Activated CD8-positive, alpha-beta memory T cell treated with anti-CD3 and anti-CD28 coated beads for 36 hours (primary cell): ENCODE measurements around the gene NEMF. TPM values are rescaled to one million over a fixed set of nuclear protein-coding genes. Genes with fewer than 3 reads are reported as not detected.

Experiments used
- CTCF ChIA-PET: fragments of 350-600 bp; sonication (Branson Sonifier 250); formaldehyde crosslinking; loops from one replicate; lab custom pipeline; 2021; ENCODE audit warnings: antibody characterized with exemption; lab: Charles Lee
- POLR2A ChIA-PET: fragments of 350-600 bp; sonication (Branson Sonifier 250); formaldehyde crosslinking; loops from one replicate; lab custom pipeline; 2021; ENCODE audit warnings: antibody characterized with exemption; lab: Charles Lee
- total RNA-seq, 2 experiments: library from RNA; stranded (reverse); gene quantifications; one replicate each; pipeline ENCODE4 v1.2.3, GENCODE V29; 2021

NEMF gene, protein sequence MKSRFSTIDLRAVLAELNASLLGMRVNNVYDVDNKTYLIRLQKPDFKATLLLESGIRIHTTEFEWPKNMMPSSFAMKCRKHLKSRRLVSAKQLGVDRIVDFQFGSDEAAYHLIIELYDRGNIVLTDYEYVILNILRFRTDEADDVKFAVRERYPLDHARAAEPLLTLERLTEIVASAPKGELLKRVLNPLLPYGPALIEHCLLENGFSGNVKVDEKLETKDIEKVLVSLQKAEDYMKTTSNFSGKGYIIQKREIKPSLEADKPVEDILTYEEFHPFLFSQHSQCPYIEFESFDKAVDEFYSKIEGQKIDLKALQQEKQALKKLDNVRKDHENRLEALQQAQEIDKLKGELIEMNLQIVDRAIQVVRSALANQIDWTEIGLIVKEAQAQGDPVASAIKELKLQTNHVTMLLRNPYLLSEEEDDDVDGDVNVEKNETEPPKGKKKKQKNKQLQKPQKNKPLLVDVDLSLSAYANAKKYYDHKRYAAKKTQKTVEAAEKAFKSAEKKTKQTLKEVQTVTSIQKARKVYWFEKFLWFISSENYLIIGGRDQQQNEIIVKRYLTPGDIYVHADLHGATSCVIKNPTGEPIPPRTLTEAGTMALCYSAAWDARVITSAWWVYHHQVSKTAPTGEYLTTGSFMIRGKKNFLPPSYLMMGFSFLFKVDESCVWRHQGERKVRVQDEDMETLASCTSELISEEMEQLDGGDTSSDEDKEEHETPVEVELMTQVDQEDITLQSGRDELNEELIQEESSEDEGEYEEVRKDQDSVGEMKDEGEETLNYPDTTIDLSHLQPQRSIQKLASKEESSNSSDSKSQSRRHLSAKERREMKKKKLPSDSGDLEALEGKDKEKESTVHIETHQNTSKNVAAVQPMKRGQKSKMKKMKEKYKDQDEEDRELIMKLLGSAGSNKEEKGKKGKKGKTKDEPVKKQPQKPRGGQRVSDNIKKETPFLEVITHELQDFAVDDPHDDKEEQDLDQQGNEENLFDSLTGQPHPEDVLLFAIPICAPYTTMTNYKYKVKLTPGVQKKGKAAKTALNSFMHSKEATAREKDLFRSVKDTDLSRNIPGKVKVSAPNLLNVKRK
- 10 to 100 TPM; 73.3 to 74.7 TPM for total RNA-seq

DNA sequence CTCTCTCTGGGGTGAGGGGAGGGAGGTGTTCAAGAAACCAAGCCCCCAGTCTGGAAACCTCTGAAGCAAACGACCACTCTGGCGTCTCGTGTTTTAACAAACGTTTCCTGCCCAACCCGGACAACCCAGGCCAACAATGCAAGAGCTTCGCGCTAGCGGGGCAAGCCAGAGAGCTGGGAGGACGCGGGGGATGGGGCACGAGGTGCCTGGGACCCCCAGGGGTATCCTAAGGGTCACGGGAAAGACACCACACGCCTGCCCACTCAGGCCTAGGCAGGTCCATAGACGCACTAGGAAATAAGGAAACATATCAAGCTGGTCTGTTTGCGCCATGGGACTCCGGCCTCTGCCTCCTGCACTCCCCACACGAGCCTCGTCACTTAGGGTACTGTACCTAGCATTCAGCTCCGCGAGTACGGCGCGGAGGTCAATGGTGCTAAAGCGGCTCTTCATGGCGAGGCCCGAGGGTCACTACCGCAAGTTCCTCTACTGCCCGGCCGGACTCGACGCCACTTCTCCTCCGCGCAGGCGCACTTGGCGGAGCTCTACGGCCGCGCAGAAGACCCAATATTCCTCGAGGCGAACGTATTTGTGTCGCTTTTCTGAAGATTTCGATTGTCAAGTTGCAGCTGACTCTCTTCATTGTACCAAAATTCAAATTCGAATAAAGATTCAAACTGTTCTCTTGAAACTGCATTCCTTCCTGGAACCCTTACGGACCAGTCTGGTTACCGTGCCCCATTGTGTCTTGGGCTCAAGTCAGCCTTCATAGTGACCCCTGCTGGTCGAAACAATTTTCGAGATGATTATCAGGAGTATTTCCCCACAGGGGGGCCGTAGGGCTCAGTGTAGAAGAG, at the start of gene NEMF:
Gene NEMF, minus strand, starts transcription at position 488 of the 857 bp plus-strand sequence. Its CDS starts 35 bp downstream, at position 453.
- CTCF ChIA-PET, result interaction anchor here (0.7 to 3.8 kb wide), 21 partner anchors 9 to 283 kb away, joined by 3 to 35 read pairs (median 4); partner anchors contain the start of gene KLHDC2
- POLR2A ChIA-PET, result interaction anchor here (0.5 to 2.6 kb wide), 11 partner anchors 8 to 679 kb away, joined by 3 to 9 read pairs (median 4); partner anchors contain the start of gene VCPKMT

DNA sequence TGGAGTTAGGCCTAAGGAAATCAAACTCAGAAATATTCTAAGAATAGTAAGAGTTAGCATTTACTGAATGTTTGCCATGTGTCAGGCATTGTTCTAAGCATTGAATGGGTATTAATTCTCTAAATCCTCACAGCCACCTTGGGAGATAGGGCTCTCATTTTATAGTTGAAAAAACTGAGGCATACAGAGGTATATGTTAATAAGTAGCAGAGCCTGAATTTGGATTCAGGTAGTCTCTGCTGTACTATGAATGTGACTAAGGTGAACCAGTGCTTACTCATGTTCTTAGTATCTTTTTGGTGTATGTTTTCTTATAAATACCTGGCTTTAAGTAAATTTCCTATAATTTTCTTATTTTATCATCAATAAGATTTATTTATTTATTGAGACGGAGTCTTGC, 48.4 kb upstream of the NEMF start:
- ChIA-PET CTCF (interaction anchor here (1.6 kb wide), 1 partner anchor 99 kb away, joined by 4 read pairs; no protein-coding TSS in a partner anchor), POLR2A (interaction anchor here (1.2 to 2.2 kb wide), 2 partner anchors 38 to 70 kb away, joined by 3 to 34 read pairs; no protein-coding TSS in a partner anchor)

DNA sequence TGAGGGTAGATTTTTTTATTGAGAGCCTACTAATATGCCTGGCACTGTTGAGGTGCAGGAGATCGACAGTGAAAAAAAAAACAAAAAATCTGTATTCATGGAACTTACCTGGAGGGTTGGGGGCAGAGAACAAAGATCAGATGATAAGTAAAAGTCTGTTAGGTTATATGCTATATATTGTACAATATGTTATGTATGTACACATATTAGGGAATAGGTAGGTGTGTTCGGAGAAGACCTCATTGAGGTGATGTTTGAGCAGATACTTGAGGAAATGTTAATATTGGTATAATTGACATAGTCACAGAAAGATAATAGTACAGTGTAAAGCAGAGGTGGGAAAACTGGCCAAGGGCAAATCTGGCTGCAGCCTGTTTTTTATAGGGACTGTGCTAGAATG, 45.9 kb upstream of the NEMF start:
- ChIA-PET POLR2A (interaction anchor here (0.6 to 2.2 kb wide), 13 partner anchors 30 to 335 kb away, joined by 3 to 72 read pairs (median 6); partner anchors contain the start of genes MGAT2 and RPL36AL), CTCF (interaction anchor here (0.8 to 1.8 kb wide), 4 partner anchors 36 to 140 kb away, joined by 3 to 7 read pairs (median 4); no protein-coding TSS in a partner anchor)

DNA sequence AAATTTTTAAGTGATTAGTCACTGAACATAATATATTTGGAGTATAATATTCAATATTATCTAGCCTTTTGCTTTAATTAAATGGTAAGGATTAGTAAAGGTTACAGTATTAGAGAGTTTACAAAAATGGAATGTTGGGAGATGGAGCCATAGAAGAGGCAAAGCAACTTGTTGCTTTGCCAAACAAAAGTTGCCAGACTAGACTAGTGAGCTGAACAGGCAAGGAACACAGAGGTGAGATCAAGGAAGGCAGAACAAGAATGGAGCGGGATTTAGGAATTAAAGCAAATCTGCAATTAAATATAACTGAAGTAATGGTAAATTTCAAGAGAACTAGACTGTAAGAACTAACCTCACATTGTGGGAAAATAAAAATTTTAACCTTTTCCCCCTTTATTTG, 45.4 kb upstream of the NEMF start:
- POLR2A ChIA-PET, result interaction anchor here (0.6 to 1.5 kb wide), 7 partner anchors 30 to 278 kb away, joined by 3 to 16 read pairs (median 4); partner anchors contain the start of genes MGAT2 and RPL36AL

DNA sequence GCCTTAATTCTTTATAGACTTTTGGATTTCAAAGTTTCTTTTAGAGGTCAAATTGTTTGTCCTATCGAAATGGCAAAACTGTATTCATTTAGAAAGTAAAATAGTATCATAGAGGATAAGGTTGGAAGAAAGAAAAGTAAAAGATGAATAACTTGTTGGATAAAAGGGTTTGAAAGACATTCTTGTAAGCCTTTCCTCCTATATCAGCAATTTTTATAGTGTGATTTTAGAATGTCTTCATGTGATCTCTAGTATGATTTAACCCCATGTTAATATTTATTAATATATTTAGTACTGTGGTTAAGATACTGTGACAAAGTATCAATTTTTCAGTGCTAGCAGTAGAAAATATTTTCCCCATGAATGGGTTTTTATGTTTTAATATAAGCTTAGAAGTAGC, 44.8 kb upstream of the NEMF start:
- CTCF ChIA-PET, result no interaction called here
- POLR2A ChIA-PET, result interaction anchor here (0.6 to 1.5 kb wide), 7 partner anchors 29 to 277 kb away, joined by 3 to 16 read pairs (median 4); partner anchors contain the start of genes MGAT2 and RPL36AL

More for the DNA sequence above, 45.4 kb upstream of the NEMF start:
- CTCF ChIA-PET, result interaction anchor here (0.8 kb wide), 1 partner anchor 35 kb away, joined by 3 read pairs; no protein-coding TSS in a partner anchor

DNA sequence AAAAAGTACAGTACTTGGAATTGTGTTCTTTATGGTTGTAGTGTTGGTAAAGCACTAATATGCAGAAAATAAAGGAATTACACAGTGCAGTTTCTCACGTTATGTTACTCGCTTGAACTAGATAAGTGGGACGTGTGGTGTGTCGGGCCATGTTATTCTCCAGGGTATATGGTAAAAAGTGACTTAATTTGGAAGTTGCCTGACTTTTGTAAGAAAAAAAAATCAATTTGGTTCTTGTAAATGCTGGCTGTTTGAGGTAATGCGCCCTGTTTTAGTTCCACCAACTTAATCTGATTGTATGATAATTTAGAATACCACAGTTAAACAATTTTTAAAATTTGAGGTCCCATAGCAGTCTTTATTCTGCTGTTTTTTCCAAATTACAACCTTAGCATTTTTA, 44.4 kb upstream of the NEMF start:
- POLR2A ChIA-PET, result interaction anchor here (1.0 to 1.5 kb wide), 5 partner anchors 33 to 277 kb away, joined by 3 to 16 read pairs (median 4); partner anchors contain the start of genes MGAT2 and RPL36AL
- CTCF ChIA-PET, result no interaction called here

DNA sequence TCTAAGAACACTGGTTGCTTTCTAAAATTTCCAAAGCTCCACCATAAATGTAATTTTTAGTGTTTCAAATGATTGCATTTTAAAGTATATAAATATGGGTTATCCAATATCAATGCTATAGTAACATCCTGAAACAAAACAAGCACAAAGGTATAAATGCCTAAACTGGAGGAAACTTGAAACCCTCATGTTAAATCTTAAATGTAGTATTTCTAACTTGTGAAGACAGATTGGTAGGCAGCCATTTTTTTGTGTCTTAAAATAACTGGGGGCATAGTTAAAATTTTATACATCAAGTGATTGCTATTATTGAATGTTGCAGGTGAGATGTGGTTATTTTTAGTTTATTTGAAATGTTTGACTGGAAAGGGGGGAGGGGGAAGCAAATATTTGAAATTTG, 43.7 kb upstream of the NEMF start:
- CTCF ChIA-PET, result interaction anchor here (0.9 to 1.8 kb wide), 4 partner anchors 30 to 143 kb away, joined by 3 to 10 read pairs (median 4); no protein-coding TSS in a partner anchor
- POLR2A ChIA-PET, result interaction anchor here (0.8 to 1.8 kb wide), 10 partner anchors 28 to 311 kb away, joined by 3 to 35 read pairs (median 5); no protein-coding TSS in a partner anchor

DNA sequence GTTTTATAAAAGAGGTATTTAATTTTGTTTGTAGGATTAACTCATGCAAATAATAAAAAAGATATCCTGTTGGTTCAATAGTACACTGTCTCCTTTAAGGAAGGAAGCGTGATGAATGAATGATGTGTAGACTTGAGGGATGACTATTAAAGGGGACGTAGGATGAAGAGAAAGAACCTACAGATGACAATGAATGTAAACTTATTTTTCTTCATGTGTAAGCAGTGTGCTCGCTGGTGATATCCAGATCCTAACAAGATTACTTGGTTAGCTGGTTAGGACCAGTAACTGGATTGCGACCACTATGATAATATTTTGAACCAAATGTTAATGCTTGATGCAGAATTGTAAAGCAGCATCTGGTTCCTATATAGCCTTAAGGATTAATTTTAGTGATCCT, 42.9 kb upstream of the NEMF start:
- ChIA-PET POLR2A (interaction anchor here (1.0 to 1.8 kb wide), 9 partner anchors 27 to 187 kb away, joined by 3 to 35 read pairs (median 5); no protein-coding TSS in a partner anchor), CTCF (interaction anchor here (0.9 to 1.8 kb wide), 5 partner anchors 30 to 144 kb away, joined by 3 to 10 read pairs (median 3); no protein-coding TSS in a partner anchor)

DNA sequence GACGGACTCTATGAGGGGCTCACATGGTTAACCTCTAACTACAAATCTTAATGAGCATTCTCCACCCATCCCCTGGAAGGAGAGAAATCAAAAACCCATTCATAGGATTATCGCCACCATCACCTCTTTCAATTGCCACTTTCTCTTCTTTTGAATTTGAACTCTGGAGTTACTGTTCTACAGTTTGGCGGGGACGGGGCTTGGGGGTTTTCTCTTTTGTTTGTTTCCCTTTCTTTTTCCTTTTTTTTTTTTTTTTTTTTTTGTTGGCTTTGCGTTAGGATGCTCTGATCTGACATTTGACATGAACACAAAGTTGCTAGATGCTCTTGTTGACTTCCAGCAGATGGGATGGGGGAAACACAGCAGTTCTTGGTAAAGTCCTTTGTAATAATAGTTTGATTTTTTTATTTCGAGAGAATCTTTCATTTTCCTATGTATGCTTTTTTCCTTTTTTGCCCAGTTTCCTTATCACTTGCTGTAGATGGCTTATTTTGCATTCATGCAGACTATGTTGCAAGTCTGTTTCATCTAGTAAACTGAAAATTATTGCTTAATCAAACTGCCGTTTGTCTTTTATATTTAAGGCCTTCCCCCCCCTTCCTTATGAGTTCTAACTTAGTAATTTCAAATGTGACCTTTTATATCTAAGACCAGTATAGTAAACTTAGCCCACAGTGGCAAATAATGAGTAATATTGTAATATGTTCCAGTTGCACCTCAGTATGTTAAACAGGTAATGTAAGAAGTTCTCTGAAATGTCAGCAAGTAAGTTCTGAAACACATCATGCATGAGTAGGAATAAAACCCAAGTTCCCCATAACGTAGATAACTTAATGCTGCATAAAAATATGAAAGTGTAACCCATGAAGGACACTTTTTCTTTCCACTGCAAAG, 41.9 kb upstream of the NEMF start:
- CTCF ChIA-PET, result interaction anchor here (0.6 to 3.5 kb wide), 5 partner anchors 31 to 217 kb away, joined by 4 to 23 read pairs (median 6); no protein-coding TSS in a partner anchor
- POLR2A ChIA-PET, result interaction anchor here (0.6 to 2.8 kb wide), 12 partner anchors 31 to 308 kb away, joined by 3 to 55 read pairs (median 11); partner anchors contain the start of gene RPS29

DNA sequence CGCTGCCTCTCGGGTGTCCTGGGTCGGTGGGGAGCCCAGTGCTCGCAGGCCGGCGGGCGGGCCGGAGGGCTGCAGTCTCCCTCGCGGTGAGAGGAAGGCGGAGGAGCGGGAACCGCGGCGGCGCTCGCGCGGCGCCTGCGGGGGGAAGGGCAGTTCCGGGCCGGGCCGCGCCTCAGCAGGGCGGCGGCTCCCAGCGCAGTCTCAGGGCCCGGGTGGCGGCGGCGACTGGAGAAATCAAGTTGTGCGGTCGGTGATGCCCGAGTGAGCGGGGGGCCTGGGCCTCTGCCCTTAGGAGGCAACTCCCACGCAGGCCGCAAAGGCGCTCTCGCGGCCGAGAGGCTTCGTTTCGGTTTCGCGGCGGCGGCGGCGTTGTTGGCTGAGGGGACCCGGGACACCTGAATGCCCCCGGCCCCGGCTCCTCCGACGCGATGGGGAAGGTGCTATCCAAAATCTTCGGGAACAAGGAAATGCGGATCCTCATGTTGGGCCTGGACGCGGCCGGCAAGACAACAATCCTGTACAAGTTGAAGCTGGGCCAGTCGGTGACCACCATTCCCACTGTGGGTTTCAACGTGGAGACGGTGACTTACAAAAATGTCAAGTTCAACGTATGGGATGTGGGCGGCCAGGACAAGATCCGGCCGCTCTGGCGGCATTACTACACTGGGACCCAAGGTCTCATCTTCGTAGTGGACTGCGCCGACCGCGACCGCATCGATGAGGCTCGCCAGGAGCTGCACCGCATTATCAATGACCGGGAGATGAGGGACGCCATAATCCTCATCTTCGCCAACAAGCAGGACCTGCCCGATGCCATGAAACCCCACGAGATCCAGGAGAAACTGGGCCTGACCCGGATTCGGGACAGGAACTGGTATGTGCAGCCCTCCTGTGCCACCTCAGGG, 41.0 kb upstream of the NEMF start:
- CTCF ChIA-PET, result interaction anchor here (0.6 to 3.5 kb wide), 6 partner anchors 14 to 218 kb away, joined by 4 to 23 read pairs (median 6); no protein-coding TSS in a partner anchor
- POLR2A ChIA-PET, result interaction anchor here (0.6 to 2.8 kb wide), 13 partner anchors 9 to 307 kb away, joined by 3 to 55 read pairs (median 7); partner anchors contain the start of gene RPS29

DNA sequence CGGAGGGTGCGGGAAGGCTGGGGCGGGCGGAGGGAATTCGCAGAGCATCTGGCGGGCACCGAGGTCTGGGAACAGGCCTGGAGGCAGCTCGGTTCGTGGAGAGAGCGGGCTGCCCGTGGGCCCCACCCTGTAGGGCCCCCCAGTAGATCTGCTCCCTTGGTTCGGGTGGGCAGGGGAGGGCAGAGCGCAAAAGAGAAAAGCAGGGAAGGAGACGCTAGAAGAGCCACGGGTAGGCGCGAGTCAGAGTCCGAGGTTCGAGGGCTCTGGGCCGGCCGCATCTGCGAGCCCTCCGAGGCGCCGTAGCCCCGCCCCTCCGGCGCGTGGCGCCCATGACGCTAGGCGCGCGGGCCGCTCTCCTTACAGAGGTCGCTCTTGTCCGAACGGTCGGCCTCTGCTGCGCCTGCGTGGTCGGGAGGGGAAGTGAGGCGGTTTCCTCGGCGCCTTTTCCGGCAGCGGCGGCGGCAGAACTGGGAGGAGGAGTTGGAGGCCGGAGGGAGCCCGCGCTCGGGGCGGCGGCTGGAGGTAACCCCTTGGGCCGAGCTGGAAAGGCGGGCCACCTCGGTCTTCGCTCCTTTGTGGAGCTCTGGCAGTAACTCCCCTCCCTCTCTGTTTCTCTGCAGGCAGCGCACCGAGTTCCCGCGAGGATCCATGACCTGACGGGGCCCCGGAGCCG, 40.2 kb upstream of the NEMF start, which contains the start of gene ARF6:
Gene ARF6, plus strand, starts transcription at position 447 of the 673 bp plus-strand sequence. CDS start 655 bp downstream, outside the sequence.
- POLR2A ChIA-PET, result interaction anchor here (0.6 to 2.8 kb wide), 16 partner anchors 8 to 261 kb away, joined by 3 to 55 read pairs (median 8); no protein-coding TSS in a partner anchor
- CTCF ChIA-PET, result interaction anchor here (0.8 to 3.5 kb wide), 8 partner anchors 13 to 169 kb away, joined by 3 to 23 read pairs (median 5); partner anchors contain the start of gene NEMF

DNA sequence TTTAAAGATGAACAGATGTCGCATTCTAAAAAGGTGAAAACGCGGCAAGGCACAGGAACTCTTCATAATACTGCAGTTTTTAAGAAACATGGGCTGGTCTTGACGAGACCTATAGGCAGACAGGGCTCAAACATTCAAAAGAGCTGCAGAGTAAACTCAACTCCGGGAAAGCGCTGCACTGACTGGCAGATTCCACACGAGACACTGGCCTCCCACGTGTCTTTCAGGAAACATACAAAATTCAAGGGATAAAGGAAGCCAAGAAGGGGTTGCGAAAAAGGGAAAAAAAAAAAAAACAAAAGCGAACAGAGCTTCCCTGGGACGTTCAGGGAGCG, 39.7 kb upstream of the NEMF start:
- ChIA-PET POLR2A (interaction anchor here (0.6 to 2.8 kb wide), 14 partner anchors 8 to 190 kb away, joined by 3 to 55 read pairs (median 8); no protein-coding TSS in a partner anchor), CTCF (interaction anchor here (0.8 to 3.5 kb wide), 8 partner anchors 12 to 170 kb away, joined by 3 to 23 read pairs (median 5); partner anchors contain the start of gene NEMF)

DNA sequence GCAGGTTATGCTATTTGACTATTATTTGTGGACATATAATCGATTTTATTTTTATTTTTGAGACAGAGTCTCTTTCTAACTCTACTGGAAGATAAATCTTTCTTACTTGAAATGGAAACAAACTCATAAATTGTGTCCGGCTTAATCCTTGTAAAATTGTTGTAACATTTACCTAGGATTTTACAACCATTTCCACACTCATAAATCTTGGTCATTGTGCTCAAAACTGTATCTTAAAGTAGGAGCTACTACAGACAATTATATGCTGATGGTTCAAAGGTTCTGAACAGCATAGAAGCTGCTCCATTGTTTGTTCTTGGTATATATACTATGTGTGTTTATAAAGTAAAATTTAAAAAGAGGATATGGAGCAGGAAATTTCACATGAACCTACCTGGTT, 35.7 kb upstream of the NEMF start:
- ChIA-PET CTCF (interaction anchor here (0.6 to 1.0 kb wide), 2 partner anchors 8 to 220 kb away, joined by 3 read pairs; no protein-coding TSS in a partner anchor), POLR2A (interaction anchor here (0.9 kb wide), 1 partner anchor 21 kb away, joined by 3 read pairs; no protein-coding TSS in a partner anchor)
